ENCODE data around the gene GRXCR2.

GRXCR2 gene

DNA sequence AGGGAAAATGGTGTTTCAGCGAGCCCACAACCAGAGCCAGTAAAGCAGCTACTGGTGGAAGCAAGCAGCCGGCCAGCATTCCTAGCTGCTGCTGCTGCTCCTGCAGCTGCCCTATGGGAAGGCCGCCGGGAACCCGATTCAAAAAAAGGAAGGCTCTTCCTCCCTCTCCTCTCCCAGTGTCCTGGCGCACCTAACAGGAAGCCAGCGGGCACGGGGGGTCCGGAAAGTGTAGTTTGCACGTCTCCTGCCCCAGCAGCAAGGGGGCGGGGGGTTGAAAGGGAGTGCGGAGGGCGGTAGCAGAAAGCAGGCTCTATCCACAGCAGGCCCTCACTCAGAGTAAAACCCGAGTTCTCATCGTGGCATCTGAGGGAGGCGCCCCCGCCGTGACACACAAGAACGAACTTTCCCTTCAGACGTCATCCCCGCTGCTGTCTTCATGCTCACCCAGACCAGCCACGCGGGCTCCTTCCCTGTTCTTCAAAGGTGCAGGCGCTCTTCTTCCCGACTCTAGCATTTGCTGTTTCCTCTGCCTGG lies 16.5 kb downstream of the GRXCR2 start:
- TF ChIP-seq, protein P1, sequence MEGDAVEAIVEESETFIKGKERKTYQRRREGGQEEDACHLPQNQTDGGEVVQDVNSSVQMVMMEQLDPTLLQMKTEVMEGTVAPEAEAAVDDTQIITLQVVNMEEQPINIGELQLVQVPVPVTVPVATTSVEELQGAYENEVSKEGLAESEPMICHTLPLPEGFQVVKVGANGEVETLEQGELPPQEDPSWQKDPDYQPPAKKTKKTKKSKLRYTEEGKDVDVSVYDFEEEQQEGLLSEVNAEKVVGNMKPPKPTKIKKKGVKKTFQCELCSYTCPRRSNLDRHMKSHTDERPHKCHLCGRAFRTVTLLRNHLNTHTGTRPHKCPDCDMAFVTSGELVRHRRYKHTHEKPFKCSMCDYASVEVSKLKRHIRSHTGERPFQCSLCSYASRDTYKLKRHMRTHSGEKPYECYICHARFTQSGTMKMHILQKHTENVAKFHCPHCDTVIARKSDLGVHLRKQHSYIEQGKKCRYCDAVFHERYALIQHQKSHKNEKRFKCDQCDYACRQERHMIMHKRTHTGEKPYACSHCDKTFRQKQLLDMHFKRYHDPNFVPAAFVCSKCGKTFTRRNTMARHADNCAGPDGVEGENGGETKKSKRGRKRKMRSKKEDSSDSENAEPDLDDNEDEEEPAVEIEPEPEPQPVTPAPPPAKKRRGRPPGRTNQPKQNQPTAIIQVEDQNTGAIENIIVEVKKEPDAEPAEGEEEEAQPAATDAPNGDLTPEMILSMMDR (IDR thresholded peaks at IDR 0.05; ENCODE audit: low read depth, low read length), result no peak
- H3K36me3 ChIP-seq, result no peaks in the 10 kb centered on the region
- no peak overlapping the region for H3K4me3 ChIP-seq (ENCODE audit: low read depth, low read length)
- DNase-seq, result no peak
- H3K27me3 ChIP-seq, result no peaks in the 10 kb centered on the region; the same call in 1 of the 2 replicates
- no peaks in the 10 kb centered on the region for H3K4me1 ChIP-seq
- no peaks in the 10 kb centered on the region for H3K9me3 ChIP-seq

DNA sequence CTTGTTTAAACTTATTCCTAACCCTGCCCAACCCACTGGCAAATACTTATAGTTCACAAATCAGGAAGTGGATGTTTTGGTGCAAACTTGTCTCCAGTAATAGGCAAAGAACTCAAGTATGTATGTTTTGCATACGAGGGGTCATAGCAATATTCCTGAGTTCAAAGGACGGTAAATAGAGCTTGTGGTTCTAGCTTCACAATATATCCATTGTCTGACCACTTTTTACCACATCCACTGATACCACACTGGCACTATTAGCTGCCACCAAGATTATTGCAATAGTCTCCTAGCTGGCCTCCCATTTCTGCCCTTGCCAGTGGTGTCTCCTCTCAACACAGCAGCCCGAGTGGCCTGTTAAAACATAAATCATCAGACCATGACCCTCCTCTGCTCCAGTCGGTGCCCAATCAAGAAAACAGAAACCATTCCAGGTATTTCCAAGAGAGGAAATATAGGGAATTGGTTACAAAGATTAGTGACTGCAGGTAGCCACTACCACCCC lies 17.0 kb downstream of the GRXCR2 start:
- Histone ChIP-seq H3K4me3 (ENCODE audit: low read depth, low read length) (no peak overlapping the region), H3K36me3 (no peaks in the 10 kb centered on the region)
- no peak for DNase-seq

DNA sequence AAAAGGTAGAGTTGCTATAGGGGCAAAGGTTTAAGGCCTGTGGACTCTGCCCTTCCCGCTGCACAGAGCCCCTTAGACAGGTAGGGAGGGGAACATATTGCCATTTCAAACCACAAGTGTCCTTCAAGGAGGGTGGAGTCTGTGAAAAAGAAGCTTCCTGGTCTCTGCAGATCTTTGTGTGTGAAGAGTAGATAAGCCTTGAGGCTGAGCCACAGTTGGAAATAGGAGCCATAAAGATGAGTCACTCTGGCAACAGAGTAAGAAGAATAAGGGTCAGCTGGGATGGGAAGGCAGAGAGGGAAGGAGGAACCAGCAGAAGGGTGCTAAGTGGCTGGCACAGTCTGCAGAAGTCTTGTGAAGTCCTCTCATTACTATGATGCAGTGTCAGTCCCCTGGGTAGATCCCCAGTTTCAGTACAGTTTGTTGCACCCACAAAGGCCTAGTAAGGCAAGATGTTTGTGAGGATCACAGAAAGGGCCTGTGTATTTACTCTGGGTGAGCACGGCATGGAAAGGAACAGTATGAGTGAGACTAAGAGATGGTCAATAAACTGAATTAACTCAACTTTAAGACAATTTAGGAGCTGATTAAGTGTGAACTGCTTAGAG lies 18.1 kb downstream of the GRXCR2 start:
- Histone ChIP-seq H3K4me1 (no peaks in the 10 kb centered on the region), H3K36me3 (no peaks in the 10 kb centered on the region), H3K9me3 (no peaks in the 10 kb centered on the region), H3K4me3 (ENCODE audit: low read depth, low read length) (no peak overlapping the region), H3K27me3 (no peaks in the 10 kb centered on the region; the same call in 1 of the 2 replicates)
- TF ChIP-seq, protein P1 (IDR thresholded peaks at IDR 0.05; ENCODE audit: low read depth, low read length), result no peak
- DNase-seq, result no peak

More for the DNA sequence above, 17.0 kb downstream of the GRXCR2 start:
- H3K4me1 ChIP-seq, result no peaks in the 10 kb centered on the region
- TF ChIP-seq, protein P1 (IDR thresholded peaks at IDR 0.05; ENCODE audit: low read depth, low read length), result no peak
- H3K27me3 ChIP-seq, result no peaks in the 10 kb centered on the region; the same call in 1 of the 2 replicates
- no peaks in the 10 kb centered on the region for H3K9me3 ChIP-seq

DNA sequence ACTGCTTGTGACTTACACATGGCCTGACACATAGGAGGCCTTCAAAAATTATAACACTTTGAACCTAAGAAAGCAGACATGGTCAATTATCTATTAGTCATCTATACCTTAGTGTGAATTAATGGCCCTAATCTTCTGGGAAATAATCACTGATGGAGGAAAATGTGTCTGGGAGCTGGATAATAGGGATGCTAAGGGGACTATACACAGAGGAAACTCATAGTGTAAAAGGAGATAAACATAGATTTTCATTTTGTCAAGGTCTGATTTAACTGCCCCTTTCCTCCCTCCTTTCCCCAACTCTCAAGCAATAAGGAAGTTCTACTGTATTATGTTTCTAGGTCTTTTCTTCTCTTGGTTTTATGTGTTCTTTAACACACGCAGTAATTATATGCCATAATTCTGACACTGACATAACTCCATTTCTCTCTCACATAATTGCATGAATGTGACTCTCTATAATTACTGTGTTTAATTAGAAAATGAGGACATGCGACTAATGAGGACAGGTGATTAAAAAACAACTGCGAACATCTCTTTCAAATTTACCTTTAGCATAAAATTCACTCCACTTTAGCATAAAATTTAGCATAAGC lies 18.9 kb downstream of the GRXCR2 start:
- Histone ChIP-seq H3K27me3 (no peaks in the 10 kb centered on the region; the same call in 1 of the 2 replicates), H3K4me3 (ENCODE audit: low read depth, low read length) (no peak overlapping the region), H3K4me1 (no peaks in the 10 kb centered on the region), H3K36me3 (no peaks in the 10 kb centered on the region), H3K9me3 (no peaks in the 10 kb centered on the region)
- TF ChIP-seq, protein P1 (IDR thresholded peaks at IDR 0.05; ENCODE audit: low read depth, low read length), result no peak
- no peak for DNase-seq

DNA sequence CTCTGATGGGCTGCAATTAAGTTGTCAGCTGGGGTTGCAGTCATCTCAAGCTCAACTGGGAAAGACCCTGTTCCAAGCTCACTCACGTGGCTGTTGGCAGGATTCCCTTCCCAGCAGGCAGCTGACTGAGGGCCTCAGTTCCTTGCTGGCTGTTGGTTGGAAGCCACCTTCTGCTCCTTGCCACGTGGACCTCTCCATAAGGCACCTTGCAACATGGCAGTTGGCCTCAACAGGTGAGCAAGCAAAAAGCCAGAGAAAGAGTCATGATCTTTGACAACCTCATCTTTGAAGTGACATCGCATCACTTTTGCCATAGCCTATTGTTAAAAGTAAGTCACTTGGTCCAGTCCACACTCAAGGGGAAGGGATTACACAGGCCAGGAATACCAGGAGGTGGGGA lies 19.8 kb downstream of the GRXCR2 start:
- H3K4me3 ChIP-seq (ENCODE audit: low read depth, low read length), result no peak overlapping the region
- no peaks in the 10 kb centered on the region for H3K9me3 ChIP-seq
- H3K27me3 ChIP-seq, result no peaks in the 10 kb centered on the region; the same call in 1 of the 2 replicates
- DNase-seq, result no peak
- TF ChIP-seq, protein P1 (IDR thresholded peaks at IDR 0.05; ENCODE audit: low read depth, low read length), result no peak
- H3K36me3 ChIP-seq, result no peaks in the 10 kb centered on the region
- H3K4me1 ChIP-seq, result no peaks in the 10 kb centered on the region

DNA sequence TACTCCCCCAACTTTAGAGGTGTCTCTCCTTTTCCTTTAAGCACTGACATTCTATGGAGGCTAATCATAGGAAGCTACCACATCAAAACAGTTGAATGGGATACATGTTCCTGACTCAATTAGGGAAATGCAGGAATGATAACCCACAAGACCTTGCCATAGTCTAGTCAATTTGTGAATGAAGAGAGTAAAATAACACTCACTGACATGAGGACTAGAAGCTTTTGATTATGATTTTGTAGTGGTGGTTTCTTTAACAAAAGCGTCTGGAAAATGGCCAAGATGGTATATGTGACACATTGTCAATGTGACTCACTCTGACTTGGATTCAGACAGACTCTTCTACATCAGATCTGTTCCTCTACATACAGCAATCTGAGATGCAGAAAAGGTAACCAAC lies 24.0 kb downstream of the GRXCR2 start:
- no peak for DNase-seq
- Histone ChIP-seq H3K4me1 (no peaks in the 10 kb centered on the region), H3K27me3 (no peaks in the 10 kb centered on the region; the same call in 1 of the 2 replicates), H3K4me3 (ENCODE audit: low read depth, low read length) (no peak overlapping the region), H3K9me3 (no peaks in the 10 kb centered on the region), H3K36me3 (no peaks in the 10 kb centered on the region)
- TF ChIP-seq, protein P1 (IDR thresholded peaks at IDR 0.05; ENCODE audit: low read depth, low read length), result no peak
